Forelimb muscle (tissue), 1 donor: ENCODE data around the gene NPVF. TPM values are rescaled to one million over a fixed set of nuclear protein-coding genes. Genes with fewer than 3 reads are reported as not detected.
A peak's percentile ranks its signal among the peaks of the same experiment; 100 is the strongest.

Source experiments
- DNase-seq: peaks from one replicate; pipeline ENCODE4 v3.0.0-alpha.2; 2013; ENCODE audit warnings: low read depth
- polyA plus RNA-seq: library from polyadenylated mRNA; unstranded; fragments of 120-200 nt; gene quantifications from one replicate; pipeline ENCODE4 v1.2.1, GENCODE V29; 2013; ENCODE audit not compliant: insufficient read length

Gene NPVF, protein sequence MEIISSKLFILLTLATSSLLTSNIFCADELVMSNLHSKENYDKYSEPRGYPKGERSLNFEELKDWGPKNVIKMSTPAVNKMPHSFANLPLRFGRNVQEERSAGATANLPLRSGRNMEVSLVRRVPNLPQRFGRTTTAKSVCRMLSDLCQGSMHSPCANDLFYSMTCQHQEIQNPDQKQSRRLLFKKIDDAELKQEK
- polyA plus RNA-seq = not detected

DNA sequence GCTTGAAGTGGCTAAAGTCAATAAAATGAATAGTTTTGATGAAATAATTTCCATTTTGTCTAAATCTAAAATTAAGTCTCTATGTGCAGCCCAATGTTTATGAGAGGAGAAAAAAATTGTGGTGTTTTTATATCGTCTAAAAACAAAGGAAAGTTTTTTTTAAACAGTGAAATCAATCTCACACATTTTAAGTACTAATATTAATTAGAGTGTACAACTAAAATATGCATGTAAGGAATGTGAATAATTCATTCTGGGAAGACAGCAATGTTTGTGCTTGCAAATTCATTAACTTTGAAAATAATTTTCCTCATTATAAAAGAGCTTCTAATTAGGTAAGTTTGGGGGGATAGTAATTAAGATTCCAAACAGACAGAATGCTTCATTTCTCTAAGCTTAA lies at the start of gene NPVF:
Gene NPVF, minus strand, starts transcription at position 101 of the 400 bp plus-strand sequence. Its CDS starts 47 bp downstream, at position 54.
- DNase-seq = no peak

DNA sequence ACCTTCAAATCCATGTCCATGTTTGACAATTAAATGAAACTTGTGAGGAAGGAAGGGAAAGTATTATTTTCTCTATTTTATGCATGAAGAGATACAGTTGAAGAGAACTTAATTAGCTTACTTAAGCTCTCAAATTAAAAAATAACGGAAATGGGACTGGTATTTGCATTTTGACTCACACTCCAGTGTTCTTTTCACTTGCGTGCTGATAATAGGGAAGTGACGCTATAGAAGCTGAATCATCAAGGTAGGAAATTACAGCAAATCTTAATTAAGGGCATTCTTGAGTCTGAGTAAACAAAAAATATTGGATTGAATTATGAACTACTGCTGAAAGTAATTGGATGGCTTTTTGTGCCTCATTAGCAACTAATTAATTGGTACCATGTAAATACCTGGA lies 44.0 kb upstream of the NPVF start:
- no peak for DNase-seq

DNA sequence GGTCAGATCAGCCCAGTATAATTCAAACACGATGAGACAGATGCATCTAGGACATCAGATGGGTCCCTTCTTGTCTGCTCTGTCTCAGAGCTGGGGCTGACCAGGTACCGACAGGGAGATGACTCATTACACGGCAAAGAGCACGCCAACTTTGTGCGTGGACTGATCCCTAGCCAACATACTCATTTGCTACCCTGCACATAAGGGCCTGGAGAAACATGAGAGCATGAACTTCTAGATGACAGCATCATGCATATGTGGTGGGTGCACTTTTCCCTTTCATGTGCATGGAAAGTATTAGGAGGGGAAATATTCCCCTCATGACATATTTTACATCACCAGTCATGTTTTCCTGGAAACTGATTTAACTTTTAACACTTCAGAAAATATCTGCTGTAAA lies 35.1 kb upstream of the NPVF start:
- no peak for DNase-seq

DNA sequence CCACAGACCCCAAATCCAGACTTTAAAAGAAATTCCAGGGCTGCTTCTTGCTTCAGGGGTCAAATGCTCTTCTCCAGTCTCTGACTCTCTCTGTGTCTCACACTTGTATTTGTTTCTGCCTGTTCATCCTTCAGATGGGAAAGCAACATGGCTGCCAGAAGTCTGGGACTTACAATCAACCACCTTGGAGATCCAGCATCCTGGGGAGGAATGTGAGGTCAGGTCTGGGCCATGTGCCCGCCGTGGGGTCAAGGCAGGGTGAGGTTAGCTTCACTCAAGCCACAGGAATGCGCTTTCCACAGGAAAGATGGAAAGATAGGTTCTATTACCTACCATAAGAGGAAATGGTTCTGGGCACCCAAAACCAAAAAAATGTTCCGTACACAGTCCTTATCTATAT lies 34.3 kb upstream of the NPVF start:
- no peak for DNase-seq

DNA sequence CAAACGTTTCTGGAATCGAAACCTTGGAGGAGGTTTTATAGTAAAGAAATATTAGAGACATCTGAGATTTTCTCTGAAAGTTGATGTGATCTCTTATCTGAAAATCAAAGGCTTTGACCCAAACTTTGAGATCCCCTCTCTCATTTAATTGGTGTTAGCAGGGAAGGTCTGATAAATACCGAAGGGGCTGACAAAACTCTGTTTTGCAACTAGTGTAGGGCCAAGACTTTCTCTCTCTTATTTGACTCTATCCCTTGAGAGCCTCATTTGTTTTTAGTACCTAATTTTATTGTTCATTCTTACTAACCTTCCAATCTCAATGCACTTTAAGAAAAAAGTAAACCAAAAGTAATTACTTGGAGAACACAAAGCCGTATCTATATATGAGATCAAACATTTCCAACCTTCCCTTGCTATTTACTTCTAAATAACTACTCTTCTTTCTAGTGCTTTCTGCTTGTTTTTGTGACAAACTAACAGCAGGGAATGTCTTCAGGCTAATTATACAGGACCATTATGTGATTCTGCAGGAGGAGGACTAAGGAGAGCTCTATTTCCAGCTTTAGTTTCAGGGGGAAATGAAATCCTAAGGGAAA lies 33.4 kb upstream of the NPVF start:
- no peak for DNase-seq

DNA sequence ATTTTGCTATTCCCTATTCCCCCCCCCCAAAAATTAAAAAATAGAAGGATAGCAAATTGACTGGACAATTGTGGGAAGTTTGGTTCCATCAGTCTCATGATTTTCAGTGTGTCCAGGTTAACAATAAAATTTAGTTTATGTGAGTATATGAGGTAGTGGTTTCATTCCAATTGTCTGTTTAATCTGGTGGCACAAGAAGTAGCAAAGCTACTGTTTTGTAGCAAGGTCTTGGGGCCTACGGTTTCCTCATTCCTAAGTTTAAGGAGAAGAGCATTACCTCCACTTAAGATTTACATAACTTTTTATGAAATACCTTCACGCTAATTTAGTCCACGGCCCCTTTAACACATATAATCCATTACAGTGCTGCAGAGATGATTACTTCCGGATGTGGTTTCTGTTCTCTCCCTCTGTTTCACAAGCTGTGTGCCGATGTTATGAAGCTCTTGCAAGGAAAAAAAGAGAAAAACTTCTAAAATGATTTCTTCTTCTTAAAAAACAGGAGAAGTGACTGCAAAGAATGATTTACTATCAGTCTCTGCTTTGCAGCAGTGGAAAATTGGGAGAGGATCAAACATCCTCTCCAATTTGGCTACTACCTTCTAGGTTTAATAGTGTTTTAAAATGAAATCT lies 32.7 kb upstream of the NPVF start:
- DNase-seq = peak; percentile 68

DNA sequence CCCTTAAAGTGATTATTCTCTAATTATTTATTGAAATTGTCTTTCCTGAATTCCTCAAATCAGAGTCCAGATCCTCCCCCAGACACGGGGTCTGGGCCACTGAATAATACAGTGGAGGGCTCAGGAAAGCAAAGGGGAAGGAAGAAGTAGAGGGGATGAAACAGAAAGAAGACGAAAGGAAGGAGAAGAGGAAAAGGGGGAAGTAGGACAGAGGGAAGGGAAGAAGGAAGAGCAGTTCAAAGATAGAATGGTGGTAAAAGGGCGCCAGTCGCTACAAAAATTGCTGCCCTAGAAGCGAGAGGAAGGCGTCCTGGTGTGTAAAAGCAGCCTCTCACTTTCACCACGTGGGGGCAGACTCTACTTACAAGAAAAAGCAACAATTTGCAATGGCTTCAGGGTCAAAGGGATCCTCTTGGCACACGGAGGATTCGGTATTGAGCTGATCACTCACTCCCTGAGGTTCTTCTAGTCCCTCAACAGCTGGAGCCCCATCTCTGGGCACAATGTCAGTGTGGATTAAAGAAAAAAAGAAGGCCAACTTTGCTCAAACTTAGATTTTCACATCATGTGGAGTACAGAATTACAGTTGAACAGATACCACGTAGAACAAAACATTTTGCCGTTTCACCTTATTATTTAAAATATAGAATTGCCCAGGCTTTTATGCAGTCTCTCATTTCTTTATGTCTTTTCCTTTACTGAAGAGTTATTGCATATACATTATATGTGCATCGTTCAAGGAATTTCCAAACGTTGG lies 31.4 kb upstream of the NPVF start:
- DNase-seq = no peak

DNA sequence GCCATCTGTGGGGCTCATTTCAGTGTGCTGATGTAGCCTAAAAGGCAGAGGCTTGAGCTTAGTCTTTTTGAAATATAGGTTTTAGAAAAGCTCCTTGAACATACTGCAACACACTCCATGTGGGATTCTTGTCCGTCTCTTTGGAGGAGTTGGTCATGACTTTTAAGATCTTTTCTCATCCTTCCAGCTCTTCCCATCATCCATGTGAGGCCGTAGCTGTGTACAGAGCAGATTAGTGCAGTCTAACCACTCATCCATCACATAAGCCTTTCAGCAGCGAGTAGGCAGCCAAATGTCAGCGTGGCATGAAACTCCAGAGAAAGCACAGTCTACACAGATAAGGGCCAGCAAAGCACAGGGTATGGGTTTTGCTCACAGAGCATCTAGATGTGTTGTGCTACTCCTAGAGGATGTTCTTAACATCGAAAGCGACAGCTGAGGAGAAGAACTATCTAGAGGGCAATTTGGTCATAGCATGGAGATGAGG lies 28.1 kb upstream of the NPVF start:
- no peak for DNase-seq

DNA sequence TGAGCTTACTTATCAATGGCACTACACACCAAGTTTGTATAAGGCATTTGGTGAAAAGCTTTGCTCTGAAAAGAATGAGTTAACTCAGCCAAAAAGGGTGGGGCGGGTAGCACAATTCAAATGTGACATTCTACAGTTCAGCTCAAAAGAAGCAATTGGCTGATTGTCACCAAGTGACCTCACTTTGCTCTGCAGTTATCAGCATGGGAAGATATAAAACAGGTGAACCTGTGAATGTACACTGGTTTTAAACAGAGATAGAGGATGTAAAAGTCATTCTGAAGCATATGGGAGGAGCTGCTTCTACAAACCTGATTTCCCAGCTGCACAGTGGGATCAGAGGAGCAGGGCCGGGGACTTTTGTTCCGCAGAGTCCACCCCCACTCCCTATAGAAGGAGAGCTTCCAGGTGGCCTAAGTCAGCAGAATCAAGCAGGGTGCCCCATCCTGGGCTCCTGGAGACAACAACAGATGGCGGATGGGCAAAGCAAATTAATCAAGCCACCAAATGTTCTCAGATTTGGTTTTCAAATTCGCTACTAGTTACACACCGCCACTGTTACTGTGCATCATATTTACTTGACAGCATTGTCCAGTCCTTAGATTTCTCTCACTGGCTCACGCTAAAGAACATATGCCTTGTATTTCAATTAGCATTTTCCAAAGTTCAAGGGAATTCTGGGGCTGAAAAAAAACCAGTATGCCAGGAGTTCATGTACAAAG lies 27.5 kb upstream of the NPVF start:
- DNase-seq = no peak

DNA sequence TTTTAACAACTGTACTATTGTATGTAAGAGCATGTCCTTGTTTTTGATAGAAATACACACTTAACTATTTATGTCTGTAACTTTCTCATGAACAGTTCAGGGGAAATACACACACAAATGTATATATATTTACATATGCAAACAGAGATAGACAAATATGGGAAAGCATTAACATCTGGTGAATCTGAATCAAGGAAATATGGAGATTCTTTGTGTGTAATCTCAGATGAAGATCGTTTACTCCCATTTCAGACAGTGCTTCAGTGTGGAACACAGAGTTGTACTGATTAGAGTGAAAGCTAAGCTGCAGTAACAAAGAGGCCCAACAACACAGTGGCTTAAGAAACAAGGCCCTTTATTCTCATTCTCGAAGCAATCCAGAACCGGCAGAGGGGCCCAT lies 26.3 kb upstream of the NPVF start:
- no peak for DNase-seq

DNA sequence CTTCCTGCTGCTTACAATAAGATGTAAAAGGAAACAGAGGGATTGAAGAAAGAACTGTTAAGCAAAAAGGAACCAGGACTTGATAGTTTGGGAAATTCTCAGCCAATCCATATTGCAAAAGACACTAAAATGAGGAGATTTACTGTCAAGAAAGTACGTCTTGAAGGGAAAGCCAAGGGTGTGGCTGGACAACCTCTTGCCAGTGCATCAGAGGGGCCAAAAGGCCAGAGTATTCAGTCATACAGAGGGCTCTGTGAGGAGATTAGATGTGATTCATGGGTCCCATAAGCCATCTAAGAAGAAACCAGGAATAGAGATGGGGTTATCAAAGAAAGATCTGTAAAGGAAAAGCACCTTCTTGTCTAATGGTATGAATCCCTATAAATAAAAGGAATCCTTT lies 25.4 kb upstream of the NPVF start:
- no peak for DNase-seq

DNA sequence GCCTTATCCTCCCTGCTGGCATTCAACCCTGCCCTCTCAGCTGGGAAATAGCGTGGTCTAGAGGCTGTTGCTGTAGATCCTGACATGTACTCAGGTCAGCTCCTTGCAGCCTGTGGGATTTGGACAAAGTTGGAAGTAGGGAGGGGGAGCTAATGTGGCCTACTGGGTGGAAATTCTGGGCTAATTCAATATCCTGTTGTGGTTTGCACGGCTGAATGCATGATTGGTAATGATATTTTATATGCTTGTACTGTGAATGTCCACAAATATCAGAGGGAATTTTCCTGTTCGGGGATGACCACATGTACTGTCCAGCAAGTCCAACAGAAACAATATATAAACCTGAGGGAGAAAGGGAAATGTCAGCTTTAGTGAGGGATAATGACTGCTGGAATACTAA lies 22.1 kb upstream of the NPVF start:
- DNase-seq = no peak

DNA sequence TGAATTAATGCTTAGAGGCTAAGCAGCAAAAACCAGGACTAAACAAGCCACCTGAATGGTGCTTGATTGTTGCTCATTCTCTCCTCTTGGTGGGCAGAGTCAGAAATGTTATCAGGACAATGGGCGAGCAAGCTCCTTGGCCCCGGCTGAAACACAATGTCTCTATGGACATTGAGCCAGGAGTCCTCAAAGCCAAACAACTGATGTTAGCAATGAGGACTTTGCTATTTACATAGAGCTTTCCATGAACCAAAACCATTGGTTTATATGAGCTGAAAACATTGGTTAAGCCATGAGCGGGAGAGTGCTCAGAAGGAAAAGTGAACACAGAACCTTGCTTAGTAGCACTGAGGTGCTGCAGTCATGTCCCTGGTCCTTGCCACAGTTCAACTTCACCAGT lies 21.5 kb upstream of the NPVF start:
- DNase-seq = no peak

DNA sequence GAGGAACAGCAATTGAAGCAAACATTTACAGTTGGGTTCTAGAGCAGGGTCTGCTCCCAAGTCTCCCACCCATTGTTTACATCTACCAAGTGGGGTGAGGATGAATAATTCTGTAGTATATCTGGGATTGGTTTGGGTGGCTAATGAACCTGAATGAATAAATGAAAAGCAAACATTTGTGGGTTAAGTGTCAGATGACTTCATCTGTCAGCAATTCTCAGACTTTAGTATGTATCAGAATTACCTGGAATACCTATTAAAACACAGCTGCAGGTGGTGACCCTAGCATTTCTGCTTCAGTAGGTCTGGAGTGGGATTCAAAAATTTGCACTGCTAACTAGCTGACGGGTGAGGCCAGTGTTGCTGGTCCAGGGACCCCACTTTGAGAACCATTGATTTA lies 18.0 kb upstream of the NPVF start:
- no peak for DNase-seq

DNA sequence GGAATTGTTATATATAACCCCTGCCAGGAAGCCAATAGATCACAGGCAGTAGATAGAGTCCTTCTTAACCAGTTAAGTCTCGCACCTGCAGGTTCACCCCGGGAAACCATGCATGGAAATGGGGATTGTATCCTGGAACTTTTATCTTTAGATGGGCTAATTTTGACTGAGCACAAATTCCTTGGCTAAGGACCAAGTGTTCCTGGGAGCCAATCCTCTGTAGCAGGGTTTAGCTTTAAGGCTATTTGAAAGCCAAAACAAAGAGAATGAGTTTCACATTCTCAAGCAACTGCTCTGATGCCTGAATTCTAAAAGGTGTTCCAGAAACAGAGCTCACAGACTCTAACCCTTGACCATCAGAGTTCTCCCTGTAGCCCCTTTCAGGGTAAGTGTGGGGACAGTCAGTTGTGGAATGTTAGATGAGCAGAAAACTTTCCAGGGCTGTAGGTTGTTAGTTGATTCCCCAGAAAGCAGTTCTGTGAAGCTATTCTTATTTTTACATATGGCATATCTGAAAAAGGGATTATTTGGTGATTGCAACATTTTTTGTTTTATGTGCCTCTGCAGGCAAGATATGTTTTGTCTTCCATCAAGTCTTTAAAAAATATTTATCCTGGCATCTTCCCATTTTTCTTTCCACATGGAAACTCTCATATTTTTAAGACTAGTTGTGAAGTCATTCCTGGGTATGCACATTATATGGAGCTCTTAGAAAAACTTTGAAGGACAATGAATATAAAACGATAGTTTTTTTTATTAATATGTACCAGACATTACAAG lies 16.2 kb upstream of the NPVF start:
- no peak for DNase-seq

DNA sequence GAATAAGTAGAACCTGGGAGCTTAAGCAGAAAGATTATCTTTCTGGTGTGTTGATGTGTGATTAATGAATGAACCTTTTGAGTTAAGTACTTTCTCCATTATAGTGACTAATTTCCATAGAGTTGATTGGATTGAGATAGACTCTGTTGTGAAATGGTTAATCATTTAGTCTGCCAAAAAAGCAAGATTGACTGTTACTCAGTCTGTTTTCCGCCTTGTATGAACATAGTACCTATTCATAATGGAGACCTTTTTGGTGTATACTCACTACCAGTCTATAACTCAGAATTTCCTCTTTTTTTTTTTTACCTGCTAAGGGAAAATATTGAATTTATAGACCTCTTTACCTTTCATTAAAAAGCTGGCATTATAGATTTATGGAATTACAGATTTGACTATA lies 14.4 kb upstream of the NPVF start:
- no peak for DNase-seq

DNA sequence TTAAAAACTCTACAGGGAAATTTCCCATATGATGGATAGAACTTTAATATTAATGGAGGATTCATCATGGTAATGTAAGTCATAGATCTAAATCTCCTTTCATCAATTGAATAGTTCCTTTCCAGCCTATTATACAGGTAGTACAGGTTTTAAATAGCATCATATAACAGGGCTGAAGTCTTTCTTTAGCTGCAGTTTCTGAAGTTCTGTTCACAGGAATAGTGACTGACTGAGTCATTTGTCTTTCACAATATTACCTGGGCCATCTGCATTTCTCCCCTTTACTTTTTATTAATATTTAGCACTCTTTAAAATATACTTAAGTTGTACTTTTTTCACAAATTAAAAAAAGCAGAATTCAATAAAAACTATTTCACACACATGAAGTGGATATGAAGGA lies 12.6 kb upstream of the NPVF start:
- DNase-seq = no peak

DNA sequence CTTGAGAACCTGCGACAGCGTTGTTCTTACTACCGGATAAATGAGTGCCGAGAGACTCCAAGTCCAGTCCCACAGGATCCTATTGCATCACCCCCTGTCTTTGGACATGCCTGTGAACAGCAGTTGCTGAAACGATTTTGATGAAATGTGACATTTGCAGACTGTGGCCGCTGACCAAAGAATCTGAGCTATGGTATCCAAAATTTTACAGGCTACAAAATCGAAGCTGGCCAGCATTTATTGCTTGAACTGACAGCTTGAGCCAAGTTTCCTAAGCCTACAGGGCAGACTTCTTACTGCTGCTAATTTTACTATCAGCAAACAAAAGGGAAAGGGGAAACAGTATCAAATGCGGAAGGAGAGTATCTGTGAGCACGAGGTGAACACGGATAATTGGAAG lies 12.1 kb upstream of the NPVF start:
- peak; percentile 36 for DNase-seq

DNA sequence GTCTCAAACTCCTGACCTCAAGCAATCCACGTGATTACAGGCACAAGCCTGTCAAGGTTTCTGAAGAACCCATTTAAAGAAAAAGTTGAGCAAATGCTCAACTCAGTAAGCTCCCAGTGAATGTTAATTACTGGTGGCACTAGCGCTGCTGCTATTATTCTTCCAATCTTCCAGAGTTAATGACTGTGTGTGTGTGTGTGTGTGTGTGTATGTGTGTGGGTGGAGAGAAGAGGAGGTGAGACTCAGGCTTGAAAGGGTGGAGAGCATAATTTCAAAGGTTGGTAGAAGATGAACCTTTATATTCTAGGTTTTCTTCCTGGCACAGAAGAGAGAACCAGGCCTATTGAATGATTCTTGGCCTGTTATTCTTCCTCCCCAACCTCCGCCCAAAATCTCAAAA lies 11.6 kb upstream of the NPVF start:
- DNase-seq = no peak

DNA sequence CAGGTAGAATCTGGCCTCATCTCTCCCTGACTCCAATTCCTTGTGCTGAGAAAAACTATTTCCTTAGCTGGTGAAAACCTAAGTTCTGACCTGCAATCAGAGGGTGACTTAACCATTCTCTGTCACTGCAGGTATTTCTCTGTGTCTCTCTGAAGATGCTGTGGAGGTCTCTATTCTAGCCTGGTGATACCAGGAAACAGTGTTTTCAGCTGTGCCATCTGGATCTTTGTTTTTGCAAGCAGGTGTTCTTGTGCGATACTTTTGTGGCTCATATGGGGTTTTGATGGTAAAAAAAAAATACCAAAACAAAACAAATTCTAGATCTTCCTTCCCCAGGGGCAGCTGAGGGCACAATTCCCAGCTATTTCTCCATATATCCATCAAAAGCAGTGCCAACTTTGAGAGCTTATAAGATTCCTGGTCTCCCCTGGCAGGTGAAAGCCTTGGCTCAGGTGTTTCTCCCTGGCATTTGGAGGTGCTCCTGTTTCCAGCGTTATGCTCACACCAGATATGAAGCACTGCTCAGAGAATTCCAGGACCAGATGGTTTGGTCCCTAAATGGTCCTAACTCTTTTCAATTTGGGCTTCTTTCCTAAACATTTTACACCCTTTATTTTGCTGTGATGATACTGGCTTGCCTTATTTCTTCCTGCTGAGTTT lies 9.9 kb upstream of the NPVF start:
- no peak for DNase-seq

DNA sequence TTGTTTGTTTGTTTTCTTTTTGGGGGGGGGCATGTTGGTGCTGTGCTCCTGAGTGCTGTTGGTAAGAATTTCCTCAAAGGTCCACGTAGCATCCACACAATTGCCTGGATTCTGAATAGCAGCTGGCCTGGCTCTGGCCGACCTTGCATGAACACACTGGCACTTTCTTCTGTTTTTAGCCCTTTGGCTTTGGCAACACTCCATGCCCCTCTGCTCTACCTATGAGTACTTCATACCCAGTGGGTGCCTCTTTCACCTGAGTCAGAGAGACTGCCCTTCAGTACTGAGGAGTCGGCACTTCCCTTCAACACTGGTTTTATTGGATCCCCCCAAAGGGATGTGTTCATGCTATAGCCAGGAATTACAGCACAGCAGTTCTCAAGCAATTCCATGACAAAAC lies 7.2 kb upstream of the NPVF start:
- DNase-seq = no peak
